AG09309 (cell line): Measurements from ENCODE around the gene IDH2.

ENCODE experiments used
- DNase-seq: peaks from one replicate; pipeline ENCODE4 v3.0.0-alpha.2; 2010; ENCODE audit warnings: low read depth
- H3K4me3 ChIP-seq: 2 replicates; pipeline ENCODE4 v1.5.1; 2011; ENCODE audit warnings: mild to moderate bottlenecking, low read depth, low read length, moderate library complexity; ENCODE audit not compliant: control insufficient read depth
- CTCF ChIP-seq: IDR thresholded peaks from 2 replicates; pipeline ENCODE4 v1.5.1; 2011; ENCODE audit warnings: mild to moderate bottlenecking, low read depth, low read length, inconsistent platforms; ENCODE audit not compliant: insufficient read depth, control insufficient read depth; ENCODE audit errors: missing control alignments

IDH2 gene

DNA sequence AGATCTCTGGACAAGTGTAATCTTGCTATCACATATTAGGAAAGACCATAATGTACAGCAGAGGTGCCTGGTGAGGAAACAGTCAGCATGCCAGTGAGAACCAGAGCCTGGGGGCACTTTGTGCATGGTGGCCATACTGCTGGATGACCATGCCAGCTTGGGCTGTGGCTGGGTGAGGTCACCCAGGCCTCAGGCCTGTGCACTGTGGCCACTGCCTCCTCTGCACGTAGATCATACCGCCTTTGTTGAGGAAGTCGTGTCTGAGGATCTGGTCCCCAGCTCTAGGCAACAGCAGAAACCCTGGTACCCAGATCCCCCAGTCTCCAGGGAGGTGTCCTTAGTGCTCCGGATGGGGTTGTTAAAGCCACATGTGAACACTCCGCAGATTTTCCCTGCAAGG lies 62.3 kb downstream of the IDH2 start:
- H3K4me3 ChIP-seq, result no peak overlapping the region
- no peak for TF ChIP-seq CTCF
- no peak for DNase-seq

DNA sequence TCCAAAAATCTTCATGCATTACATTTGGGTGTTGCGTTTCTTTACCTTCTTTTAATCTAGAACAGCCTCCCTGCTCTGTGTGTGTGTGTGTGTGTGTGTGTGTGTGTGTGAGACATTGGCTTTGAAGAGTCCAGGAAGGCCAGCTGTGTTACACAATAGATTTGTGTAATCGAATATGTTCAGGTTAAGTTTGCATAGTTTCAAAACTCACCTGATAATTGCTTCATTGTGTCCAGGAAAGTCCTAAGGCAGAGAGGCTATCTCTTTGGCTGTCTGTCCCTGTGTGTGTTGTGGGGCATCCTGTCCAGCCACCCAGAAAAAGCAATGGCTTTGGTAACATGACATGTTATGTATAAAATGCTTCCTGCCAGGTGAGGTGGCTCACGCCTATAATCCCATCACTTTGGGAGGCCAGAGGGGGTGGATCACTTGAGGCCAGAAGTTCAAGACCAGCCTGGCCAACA lies 63.6 kb downstream of the IDH2 start:
- H3K4me3 ChIP-seq, result no peak overlapping the region
- no peak for TF ChIP-seq CTCF
- DNase-seq, result no peak

GRCh38 chr15:90037961-90038631 lies 64.2 kb downstream of the IDH2 start:
- no peak for DNase-seq
- TF ChIP-seq CTCF, result no peak
- no peak overlapping the region for H3K4me3 ChIP-seq

GRCh38 chr15:90037511-90037860 lies 64.8 kb downstream of the IDH2 start:
- no peak overlapping the region for H3K4me3 ChIP-seq
- TF ChIP-seq CTCF, result no peak
- DNase-seq, result no peak

- H3K4me3 ChIP-seq, result no peak overlapping the region
- TF ChIP-seq CTCF, result no peak
- DNase-seq, result no peak
These were observed 65.3 kb downstream of the IDH2 start for GRCh38 chr15:90036806-90037510.

DNA sequence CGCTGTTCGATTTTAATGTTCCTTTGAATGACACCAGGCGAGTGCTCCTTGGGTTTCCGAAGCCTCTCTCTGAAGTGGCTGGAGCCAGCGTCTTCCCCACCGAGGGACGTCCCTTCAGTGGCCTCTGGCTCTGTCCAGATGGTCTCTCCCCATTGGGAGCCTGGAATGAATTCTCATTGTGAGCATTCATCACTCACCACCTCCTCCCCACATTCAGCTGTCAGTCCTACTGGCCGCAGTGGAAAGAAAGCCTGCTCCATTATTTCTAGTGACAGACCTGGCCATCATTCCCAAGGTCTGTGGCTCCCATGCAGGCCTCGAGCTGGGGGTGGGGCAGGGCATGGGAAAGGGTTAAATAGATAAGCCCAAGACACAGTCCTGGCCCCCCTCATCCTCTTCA lies 65.9 kb downstream of the IDH2 start:
- H3K4me3 ChIP-seq, result no peak overlapping the region
- no peak for TF ChIP-seq CTCF
- DNase-seq, result no peak
